Sigmoid colon (tissue), 7 donors: ENCODE results near the gene ISOC1. TPM values are rescaled to one million over a fixed set of nuclear protein-coding genes. Genes with fewer than 3 reads are reported as not detected.
A peak's percentile ranks its signal among the peaks of the same experiment; 100 is the strongest.

Experiments used
- DNase-seq: peaks from one replicate; pipeline ENCODE4 v3.0.0-alpha.2; 2019
- H3K27ac ChIP-seq, 4 donors: fragments of 200-600 bp; sonication (generic); one replicate each; pipeline ENCODE4 v1.5.1; 2016 to 2019; ENCODE audit warnings: mild to moderate bottlenecking in 1 of 4
- H3K27me3 ChIP-seq, 3 donors: fragments of 200-600 bp; sonication (generic); one replicate each; pipeline ENCODE4 v1.5.1; 2019; ENCODE audit warnings: mild to moderate bottlenecking in 1 of 3
- H3K36me3 ChIP-seq, 4 donors: fragments of 200-600 bp; sonication (generic); one replicate each; pipeline ENCODE4 v1.5.1; 2016 to 2019
- H3K4me1 ChIP-seq, 4 donors: fragments of 200-600 bp; sonication (generic); one replicate each; pipeline ENCODE4 v1.5.1; 2017 to 2019
- H3K4me3 ChIP-seq, 4 donors: fragments of 200-600 bp; sonication (generic); one replicate each; pipeline ENCODE4 v1.5.1; 2017 to 2019; ENCODE audit warnings: mild to moderate bottlenecking in 2 of 4, moderate library complexity in 1 of 4
- H3K9me3 ChIP-seq, 4 donors: fragments of 200-600 bp in 3 of 4; sonication (generic) in 3 of 4; one replicate each; pipeline versions ENCODE4 v1.5.1 to v1.6.1; 2013 to 2019
- EP300 ChIP-seq, 4 donors: sonication (generic); formaldehyde crosslinking; IDR thresholded peaks; one replicate each; pipeline ENCODE4 v1.6.1; 2017; ENCODE audit warnings: antibody characterized with exemption in 4 of 4
- POLR2A ChIP-seq, 2 donors: fragments of 450-650 bp; IDR thresholded peaks; one replicate each; pipeline ENCODE4 v1.6.1; 2016; ENCODE audit warnings: antibody characterized with exemption in 2 of 2, mild to moderate bottlenecking in 2 of 2, moderate library complexity in 2 of 2
- POLR2AphosphoS5 ChIP-seq, 4 donors: sonication (generic); formaldehyde crosslinking; IDR thresholded peaks; one replicate each; pipeline ENCODE4 v1.6.1; 2017; ENCODE audit warnings: antibody characterized with exemption in 4 of 4
- WGBS, 2 donors: extraction: QIAGEN DNeasy Blood & Tissue Kit; methylation state at CpG; one replicate each; pipeline ENCODE4 v1.1.7; 2013; 5-methylcytosine and 5-hydroxymethylcytosine counted together
- intact Hi-C: fragments of 100-400 bp; cut with DNase I; formaldehyde crosslinking; loops from one replicate; pipeline ENCODE4 v1.15.1; 2023
- polyA plus RNA-seq, 3 donors: library from polyadenylated mRNA; stranded (reverse); fragments of 200-250 nt; gene quantifications; one replicate each; pipeline ENCODE4 v1.2.3, GENCODE V29; 2013
- total RNA-seq, 4 donors: library from RNA; depleted of rRNA; stranded (reverse); fragments of >200 nt; gene quantifications; one replicate each; pipeline ENCODE4 v1.1.0, GENCODE V29; 2016
- TF ChIP-seq, protein P1 (sequence below), 4 experiments: fragments of 450-650 bp in 3 of 4; fragments of 200-600 bp in 1 of 4; IDR thresholded peaks; one replicate each; pipeline ENCODE4 v1.5.1; 2016 to 2019; ENCODE audit warnings: antibody characterized with exemption in 4 of 4, mild to moderate bottlenecking in 3 of 4, moderate library complexity in 2 of 4
- donor health status: healthy with polysubstance abuse.
- donor health status: Bipolar disorder and iron deficiency.
- donor health status: healthy.

ISOC1 gene
- total and polyA plus RNA-seq, 7 donors: 14.1 to 34.2 (median 21.6) TPM

DNA sequence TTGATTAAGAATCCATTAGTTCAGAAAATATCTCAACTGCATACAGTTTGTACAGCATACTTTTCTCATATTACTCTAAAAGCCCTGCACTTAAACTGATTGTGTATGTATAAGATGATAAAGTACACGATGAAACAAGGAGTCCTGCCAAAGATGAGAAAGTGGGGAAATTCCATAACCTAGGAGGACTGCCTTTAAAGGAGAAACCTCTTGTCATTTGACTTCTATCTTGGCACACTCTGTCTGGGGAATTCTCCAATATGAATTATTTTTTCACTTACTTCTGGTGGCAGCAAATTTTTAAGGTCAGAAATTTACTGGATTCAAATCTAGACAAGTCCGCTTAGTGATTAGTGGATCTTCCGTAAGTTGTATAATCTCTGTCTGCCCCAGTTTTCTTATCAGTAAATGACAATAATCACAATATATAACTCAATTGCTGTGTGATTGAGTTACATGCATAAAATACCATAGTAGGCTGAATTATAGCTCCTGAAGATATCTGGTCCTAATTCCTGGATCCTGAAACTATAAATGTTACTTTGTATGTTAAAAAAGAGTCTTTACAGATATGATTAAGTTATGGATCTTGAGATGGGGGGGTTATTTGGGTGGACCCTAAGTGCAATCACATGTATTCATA, 17.0 kb upstream of the ISOC1 start:
- TF ChIP-seq, protein P1, sequence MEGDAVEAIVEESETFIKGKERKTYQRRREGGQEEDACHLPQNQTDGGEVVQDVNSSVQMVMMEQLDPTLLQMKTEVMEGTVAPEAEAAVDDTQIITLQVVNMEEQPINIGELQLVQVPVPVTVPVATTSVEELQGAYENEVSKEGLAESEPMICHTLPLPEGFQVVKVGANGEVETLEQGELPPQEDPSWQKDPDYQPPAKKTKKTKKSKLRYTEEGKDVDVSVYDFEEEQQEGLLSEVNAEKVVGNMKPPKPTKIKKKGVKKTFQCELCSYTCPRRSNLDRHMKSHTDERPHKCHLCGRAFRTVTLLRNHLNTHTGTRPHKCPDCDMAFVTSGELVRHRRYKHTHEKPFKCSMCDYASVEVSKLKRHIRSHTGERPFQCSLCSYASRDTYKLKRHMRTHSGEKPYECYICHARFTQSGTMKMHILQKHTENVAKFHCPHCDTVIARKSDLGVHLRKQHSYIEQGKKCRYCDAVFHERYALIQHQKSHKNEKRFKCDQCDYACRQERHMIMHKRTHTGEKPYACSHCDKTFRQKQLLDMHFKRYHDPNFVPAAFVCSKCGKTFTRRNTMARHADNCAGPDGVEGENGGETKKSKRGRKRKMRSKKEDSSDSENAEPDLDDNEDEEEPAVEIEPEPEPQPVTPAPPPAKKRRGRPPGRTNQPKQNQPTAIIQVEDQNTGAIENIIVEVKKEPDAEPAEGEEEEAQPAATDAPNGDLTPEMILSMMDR (IDR thresholded peaks at IDR 0.05): no peak
- TF ChIP-seq POLR2A (IDR thresholded peaks at IDR 0.05) (no peak), EP300 (IDR thresholded peaks at IDR 0.05) (no peak), POLR2AphosphoS5 (IDR thresholded peaks at IDR 0.05) (no peak)

DNA sequence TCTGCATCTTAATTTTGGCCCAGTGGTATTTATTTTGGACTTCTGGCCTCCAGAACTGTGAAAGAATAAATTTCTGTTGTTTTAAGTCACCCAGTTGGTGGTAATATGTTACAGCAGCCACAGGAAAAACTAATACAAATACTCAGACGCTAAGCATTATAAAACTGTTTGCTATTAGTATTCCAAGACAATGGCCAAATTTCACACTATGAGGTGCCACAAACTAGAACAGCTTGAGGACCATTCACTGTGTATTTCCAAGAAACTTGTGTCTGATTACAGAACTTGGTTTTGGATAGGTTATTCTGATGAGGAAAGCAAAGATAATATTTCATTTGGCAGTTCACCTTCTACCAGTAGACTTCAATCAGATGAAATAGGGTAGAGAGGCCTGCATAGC, 16.3 kb upstream of the ISOC1 start:
- no peaks in the 10 kb centered on the region for H3K9me3 ChIP-seq
- H3K4me3 ChIP-seq: no peak overlapping the region
- no peaks in the 10 kb centered on the region for H3K36me3 ChIP-seq
- TF ChIP-seq, protein P1 (IDR thresholded peaks at IDR 0.05): no peak
- TF ChIP-seq POLR2AphosphoS5 (IDR thresholded peaks at IDR 0.05) (no peak), POLR2A (IDR thresholded peaks at IDR 0.05) (no peak), EP300 (IDR thresholded peaks at IDR 0.05) (no peak)
- DNase-seq: no peak
- peaks cover 0 to 6% (median 2%) of the 10 kb centered on the region in 4 donors for H3K4me1 ChIP-seq
- H3K27me3 ChIP-seq: no peaks in the 10 kb centered on the region
- WGBS, 2 donors: 47 to 53% methylated on average over 1 of the region's 1 CpG
- intact Hi-C loops: no loop called here
- no peak overlapping the region for H3K27ac ChIP-seq

More for the DNA sequence above, 17.0 kb upstream of the ISOC1 start:
- H3K27me3 ChIP-seq: no peaks in the 10 kb centered on the region
- H3K27ac ChIP-seq: peak overlapping the region in 1 of 4 donors; percentile 47
- H3K4me3 ChIP-seq: no peak overlapping the region
- DNase-seq: no peak
- H3K4me1 ChIP-seq: peaks cover 0 to 6% (median 2%) of the 10 kb centered on the region in 4 donors
- WGBS, 2 donors: 65 to 72% methylated on average over 3 of the region's 3 CpGs
- intact Hi-C loops: no loop called here
- no peaks in the 10 kb centered on the region for H3K9me3 ChIP-seq
- H3K36me3 ChIP-seq: no peaks in the 10 kb centered on the region

DNA sequence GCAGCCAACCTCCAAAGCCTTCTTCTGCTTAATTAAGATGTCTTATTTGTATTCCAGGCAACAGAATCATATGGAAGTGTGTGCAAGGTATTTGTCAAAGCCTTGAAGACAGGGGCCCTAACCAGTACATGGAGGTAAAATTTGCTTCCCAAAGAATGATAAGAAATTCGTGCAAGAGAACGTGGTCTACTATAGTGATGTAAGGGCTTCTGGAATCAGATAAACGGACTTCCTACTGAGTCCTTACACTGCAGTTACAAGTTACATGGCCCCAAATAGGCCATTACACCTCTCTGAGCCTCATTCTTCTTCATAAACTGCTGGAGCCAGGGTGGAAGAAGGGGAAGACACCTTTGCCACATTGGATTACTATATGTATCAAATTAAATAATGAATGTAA, 15.9 kb upstream of the ISOC1 start:
- no peak overlapping the region for H3K4me3 ChIP-seq
- peaks cover 0 to 6% (median 2%) of the 10 kb centered on the region in 4 donors for H3K4me1 ChIP-seq
- intact Hi-C loops: no loop called here
- no peak for DNase-seq
- no peaks in the 10 kb centered on the region for H3K9me3 ChIP-seq
- TF ChIP-seq POLR2A (IDR thresholded peaks at IDR 0.05) (no peak), POLR2AphosphoS5 (IDR thresholded peaks at IDR 0.05) (no peak), EP300 (IDR thresholded peaks at IDR 0.05) (no peak)
- TF ChIP-seq, protein P1 (IDR thresholded peaks at IDR 0.05): no peak
- H3K27ac ChIP-seq: peak overlapping the region in 1 of 4 donors; percentile 8
- H3K27me3 ChIP-seq: no peaks in the 10 kb centered on the region
- 64 to 74% methylated on average over 3 of the region's 3 CpGs for WGBS, 2 donors
- no peaks in the 10 kb centered on the region for H3K36me3 ChIP-seq

DNA sequence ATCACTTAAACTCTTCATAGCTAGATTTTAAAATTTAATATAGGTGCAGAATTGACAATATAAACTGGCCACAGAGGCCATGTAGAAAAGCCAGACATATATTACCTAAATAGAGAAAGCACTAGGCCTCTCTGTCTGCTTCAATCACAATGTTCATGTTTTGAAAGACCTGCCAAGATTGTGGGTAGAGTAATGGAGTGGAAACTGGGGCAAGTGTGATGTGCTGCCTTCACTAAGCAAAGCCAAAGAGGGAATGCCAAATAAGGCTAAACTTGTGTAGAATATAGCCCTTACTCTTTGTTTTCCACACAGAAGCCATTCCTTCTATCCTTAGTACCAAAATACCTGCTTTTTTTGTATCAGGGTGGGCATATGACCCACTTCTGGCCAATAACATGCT, 15.1 kb upstream of the ISOC1 start:
- Histone ChIP-seq H3K27me3 (no peaks in the 10 kb centered on the region), H3K4me3 (no peak overlapping the region), H3K36me3 (no peaks in the 10 kb centered on the region), H3K4me1 (peaks cover 0 to 6% (median 2%) of the 10 kb centered on the region in 4 donors), H3K9me3 (no peaks in the 10 kb centered on the region), H3K27ac (peak overlapping the region in 1 of 4 donors; percentile 8)
- TF ChIP-seq EP300 (IDR thresholded peaks at IDR 0.05) (no peak), POLR2AphosphoS5 (IDR thresholded peaks at IDR 0.05) (no peak), POLR2A (IDR thresholded peaks at IDR 0.05) (no peak)
- TF ChIP-seq, protein P1 (IDR thresholded peaks at IDR 0.05): no peak
- DNase-seq: no peak
- intact Hi-C loops: no loop called here

DNA sequence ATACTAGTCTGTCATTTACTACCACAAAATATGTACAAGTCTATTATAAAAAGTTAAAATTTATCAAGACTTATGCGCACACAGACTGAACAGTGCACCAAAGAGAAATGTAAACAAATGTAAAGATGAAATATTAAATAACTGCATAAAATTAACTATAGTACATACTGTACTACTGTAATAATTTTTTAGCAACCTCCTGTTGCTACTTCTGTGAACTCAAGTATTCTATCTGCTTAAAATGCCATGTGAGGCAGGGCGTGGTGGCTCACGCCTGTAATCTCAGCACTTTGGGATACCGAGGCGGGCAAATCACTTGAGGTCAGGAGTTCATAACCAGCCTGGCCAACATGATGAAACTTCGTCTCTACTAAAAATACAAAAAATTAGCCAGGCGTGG, 13.8 kb upstream of the ISOC1 start:
- peaks cover 0 to 6% (median 2%) of the 10 kb centered on the region in 4 donors for H3K4me1 ChIP-seq
- no peak overlapping the region for H3K27ac ChIP-seq
- intact Hi-C loops: no loop called here
- TF ChIP-seq EP300 (IDR thresholded peaks at IDR 0.05) (no peak), POLR2AphosphoS5 (IDR thresholded peaks at IDR 0.05) (no peak), POLR2A (IDR thresholded peaks at IDR 0.05) (no peak)
- TF ChIP-seq, protein P1 (IDR thresholded peaks at IDR 0.05): no peak
- DNase-seq: no peak
- H3K4me3 ChIP-seq: no peak overlapping the region
- H3K27me3 ChIP-seq: no peaks in the 10 kb centered on the region
- no peaks in the 10 kb centered on the region for H3K9me3 ChIP-seq
- 75 to 89% methylated on average over 7 of the region's 7 CpGs for WGBS, 2 donors
- H3K36me3 ChIP-seq: no peaks in the 10 kb centered on the region
